AG04450 (cell line): ENCODE results near the gene IQCK. TPM values are rescaled to one million over a fixed set of nuclear protein-coding genes. Genes with fewer than 3 reads are reported as not detected.

ENCODE experiments used
- CTCF ChIA-PET: fragments of 300-600, 350-600 bp; formaldehyde crosslinking; extraction: SDS; loops from one replicate; lab custom pipeline; 2022; ENCODE audit warnings: antibody characterized with exemption, inconsistent platforms; lab: Charles Lee
- POLR2A ChIA-PET: fragments of 350-600 bp; formaldehyde crosslinking; extraction: SDS; loops from one replicate; lab custom pipeline; 2021; ENCODE audit warnings: antibody characterized with exemption, inconsistent platforms; lab: Yijun Ruan, JAX
- DNase-seq: peaks from one replicate; pipeline ENCODE4 v3.0.0-alpha.2; 2011; ENCODE audit warnings: low read depth, low spot score
- H3K27ac ChIP-seq: one replicate; pipeline ENCODE4 v1.5.1; 2012; ENCODE audit warnings: low read depth, low read length, control low read depth
- H3K27me3 ChIP-seq: one replicate; pipeline ENCODE4 v1.6.0; 2012; ENCODE audit warnings: low read length; ENCODE audit not compliant: control insufficient read depth, insufficient read depth
- H3K4me3 ChIP-seq: 2 replicates; pipeline ENCODE4 v1.5.1; 2011; ENCODE audit warnings: mild to moderate bottlenecking, low read depth, low read length, control low read depth
- H3K9me3 ChIP-seq: 2 replicates; pipeline ENCODE4 v1.5.1; 2012; ENCODE audit warnings: low read length; ENCODE audit not compliant: control insufficient read depth, insufficient read depth
- polyA plus RNA-seq: library from polyadenylated mRNA; depleted of rRNA; stranded (reverse); fragments of >200 nt; gene quantifications from 2 replicates; pipeline ENCODE4 v1.2.3, GENCODE V29; 2011
- TF ChIP-seq, protein P1 (sequence below): IDR thresholded peaks from 2 replicates; pipeline ENCODE4 v1.5.1; 2011; ENCODE audit warnings: low read depth, low read length, control low read depth, inconsistent platforms

IQCK gene
- polyA plus RNA-seq, 1 experiment = 18.0 TPM

DNA sequence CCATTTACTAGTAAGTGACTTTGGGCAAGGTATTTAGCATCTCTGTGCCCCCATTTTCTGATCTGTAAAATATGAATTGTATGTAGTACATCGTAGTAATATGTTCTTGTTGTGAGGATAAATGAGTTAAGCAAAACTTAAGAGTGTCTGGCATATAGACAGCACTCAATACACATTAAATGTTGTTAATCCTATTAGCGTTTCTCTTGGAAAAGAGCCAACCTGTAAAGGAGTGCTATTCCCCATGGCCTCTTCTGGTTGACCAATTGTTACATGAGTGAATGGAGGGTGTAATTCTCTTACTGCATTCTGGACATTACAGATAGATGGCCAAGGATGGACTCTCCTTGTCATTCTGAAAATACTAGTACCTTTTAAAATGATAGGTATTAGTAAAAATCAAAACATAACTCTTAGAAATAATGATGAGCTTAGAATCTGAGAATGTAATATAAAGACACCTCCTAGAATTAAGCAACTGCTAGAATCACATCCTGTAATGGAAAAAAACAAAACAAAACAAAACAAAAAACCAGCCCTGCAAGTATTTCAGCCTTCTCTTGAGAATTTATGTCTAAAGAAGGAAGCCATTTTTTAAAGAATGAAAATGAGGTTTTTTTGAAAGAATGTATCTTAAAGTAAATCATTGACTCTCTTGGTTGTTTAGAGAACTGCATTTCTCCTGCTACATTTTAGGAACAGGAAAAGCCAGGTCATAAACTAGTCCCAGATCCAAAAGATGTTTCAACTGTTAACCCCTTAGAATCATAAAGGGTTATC is 30.5 kb downstream of the IQCK start:
- DNase-seq = no peak
- no peak overlapping the region for H3K27ac ChIP-seq
- no peaks in the 10 kb centered on the region for H3K9me3 ChIP-seq
- TF ChIP-seq, protein P1, sequence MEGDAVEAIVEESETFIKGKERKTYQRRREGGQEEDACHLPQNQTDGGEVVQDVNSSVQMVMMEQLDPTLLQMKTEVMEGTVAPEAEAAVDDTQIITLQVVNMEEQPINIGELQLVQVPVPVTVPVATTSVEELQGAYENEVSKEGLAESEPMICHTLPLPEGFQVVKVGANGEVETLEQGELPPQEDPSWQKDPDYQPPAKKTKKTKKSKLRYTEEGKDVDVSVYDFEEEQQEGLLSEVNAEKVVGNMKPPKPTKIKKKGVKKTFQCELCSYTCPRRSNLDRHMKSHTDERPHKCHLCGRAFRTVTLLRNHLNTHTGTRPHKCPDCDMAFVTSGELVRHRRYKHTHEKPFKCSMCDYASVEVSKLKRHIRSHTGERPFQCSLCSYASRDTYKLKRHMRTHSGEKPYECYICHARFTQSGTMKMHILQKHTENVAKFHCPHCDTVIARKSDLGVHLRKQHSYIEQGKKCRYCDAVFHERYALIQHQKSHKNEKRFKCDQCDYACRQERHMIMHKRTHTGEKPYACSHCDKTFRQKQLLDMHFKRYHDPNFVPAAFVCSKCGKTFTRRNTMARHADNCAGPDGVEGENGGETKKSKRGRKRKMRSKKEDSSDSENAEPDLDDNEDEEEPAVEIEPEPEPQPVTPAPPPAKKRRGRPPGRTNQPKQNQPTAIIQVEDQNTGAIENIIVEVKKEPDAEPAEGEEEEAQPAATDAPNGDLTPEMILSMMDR = no peak
- no peak overlapping the region for H3K4me3 ChIP-seq
- no peaks in the 10 kb centered on the region for H3K27me3 ChIP-seq
- POLR2A ChIA-PET = no interaction called here
- CTCF ChIA-PET = interaction anchor here (0.6 to 0.9 kb wide), 2 partner anchors 20 to 28 kb away, joined by 3 read pairs; no protein-coding TSS in a partner anchor

DNA sequence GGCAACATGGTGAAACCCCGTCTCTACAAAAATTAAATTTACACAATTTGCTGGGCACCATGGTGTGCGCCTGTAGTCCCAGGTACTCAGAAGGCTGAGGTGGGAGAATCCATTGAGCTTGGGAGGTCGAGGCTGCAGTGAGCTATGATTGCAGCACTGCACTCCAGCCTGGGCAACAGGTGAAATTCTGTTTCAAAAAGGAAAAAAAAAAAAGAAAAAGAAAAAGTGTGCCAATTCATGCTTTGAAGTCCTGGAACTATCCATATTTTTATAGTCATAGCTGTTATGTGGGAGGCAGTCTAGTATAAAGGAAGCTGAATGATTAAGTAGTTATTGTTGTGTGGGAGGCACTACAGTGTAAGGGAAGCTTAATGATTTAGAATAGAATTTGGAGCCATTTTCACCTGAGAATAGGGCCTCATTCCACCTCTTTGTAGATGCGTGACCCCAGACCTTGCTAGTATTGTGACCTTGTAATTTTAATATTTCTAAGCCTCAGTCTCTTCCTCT is 31.6 kb downstream of the IQCK start:
- ChIA-PET CTCF (interaction anchor here (0.9 to 1.2 kb wide), 2 partner anchors 18 to 195 kb away, joined by 3 read pairs; no protein-coding TSS in a partner anchor), POLR2A (no interaction called here)
- no peak overlapping the region for H3K27ac ChIP-seq
- no peak overlapping the region for H3K4me3 ChIP-seq
- TF ChIP-seq, protein P1 = no peak
- no peak for DNase-seq
- no peaks in the 10 kb centered on the region for H3K9me3 ChIP-seq
- H3K27me3 ChIP-seq = no peaks in the 10 kb centered on the region

DNA sequence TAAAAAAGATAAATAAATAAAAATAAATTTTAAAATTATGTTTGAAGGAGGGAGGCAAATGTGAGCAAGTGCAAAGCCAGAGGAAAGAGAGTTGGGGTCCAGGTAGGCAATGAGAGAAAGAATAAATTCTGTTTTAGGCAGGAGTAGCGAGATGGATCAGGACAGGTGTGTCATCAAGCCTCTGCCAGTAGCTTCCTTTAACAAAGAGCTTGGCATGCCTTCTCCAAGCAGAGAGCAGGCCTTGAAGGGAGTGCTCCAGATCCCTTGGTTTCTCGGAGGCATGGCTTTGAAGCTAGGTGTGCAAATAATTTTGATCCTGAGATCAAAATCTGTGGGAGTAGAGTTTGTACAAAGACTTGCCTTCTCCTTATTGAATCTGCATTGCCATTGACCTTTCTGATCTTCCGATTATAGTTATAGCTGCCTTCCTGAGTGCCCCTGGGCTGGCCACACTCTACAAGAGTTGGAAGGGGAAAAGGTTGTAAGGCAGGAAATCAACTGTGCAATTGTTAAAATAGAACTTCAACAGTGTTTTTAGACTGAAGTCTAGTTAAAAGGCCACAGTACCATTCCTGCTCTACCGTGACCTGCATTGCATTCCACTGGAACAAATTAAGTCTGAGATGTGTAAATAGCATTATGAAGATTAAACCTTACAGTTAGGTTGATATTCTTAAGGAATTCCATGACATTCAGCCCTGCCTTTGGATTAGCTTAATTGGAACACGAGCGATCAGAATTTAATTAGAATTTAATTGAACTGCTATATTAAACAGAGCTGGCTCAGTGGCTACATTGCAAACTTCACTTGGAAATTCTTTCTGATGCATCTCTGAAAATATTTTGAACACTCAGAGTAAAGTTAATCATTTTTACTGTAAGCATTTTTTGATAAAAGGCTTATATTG is 33.7 kb downstream of the IQCK start:
- TF ChIP-seq, protein P1 = no peak
- H3K27me3 ChIP-seq = no peaks in the 10 kb centered on the region
- H3K9me3 ChIP-seq = no peaks in the 10 kb centered on the region
- no peak for DNase-seq
- CTCF ChIA-PET = interaction anchor here (0.8 kb wide), 1 partner anchor 8 kb away, joined by 3 read pairs; no protein-coding TSS in a partner anchor
- H3K27ac ChIP-seq = no peak overlapping the region
- H3K4me3 ChIP-seq = no peak overlapping the region
- POLR2A ChIA-PET = no interaction called here

DNA sequence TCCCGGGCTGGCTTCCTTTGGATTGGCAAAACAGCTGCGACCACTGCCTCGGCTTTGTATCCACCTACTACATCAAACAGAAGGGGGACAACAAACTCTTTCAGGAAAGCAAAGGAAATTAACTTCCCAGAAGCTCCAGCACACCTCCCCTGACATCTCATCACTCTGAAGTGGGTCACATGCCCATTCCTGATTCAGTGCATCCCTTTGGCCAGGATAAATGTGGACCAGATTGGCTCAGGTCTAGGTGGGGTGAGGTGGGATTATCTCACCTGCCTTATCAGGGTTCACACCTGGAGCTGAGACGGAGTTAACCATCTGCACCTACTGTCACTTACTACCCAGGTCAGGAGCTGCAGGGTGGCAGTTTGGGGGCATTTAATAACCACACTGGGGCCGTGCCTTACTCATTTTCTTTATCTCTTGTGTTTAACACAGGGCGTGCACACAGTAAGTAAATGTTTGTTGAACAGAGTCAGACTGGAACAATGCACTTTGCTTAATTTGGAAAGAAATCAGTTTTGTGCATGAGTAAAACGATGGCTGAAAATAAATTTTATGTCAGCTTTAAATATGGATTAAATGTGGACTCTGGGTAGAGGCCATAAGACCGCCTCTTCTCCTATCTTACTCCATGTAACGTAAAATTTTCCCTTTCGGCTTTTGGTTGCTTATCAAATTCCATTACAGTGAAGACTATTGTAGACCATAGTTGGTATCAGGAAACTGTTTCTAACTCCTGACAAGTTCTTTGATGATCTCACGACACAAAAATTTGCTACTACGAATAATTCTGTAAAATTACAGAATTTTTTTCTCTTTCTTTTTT is 36.0 kb downstream of the IQCK start:
- H3K4me3 ChIP-seq = no peak overlapping the region
- POLR2A ChIA-PET = no interaction called here

More for the DNA sequence above, 36.0 kb downstream of the IQCK start:
- CTCF ChIA-PET = interaction anchor here (0.6 kb wide), 1 partner anchor 21 kb away, joined by 14 read pairs; no protein-coding TSS in a partner anchor
- TF ChIP-seq, protein P1 = no peak
- H3K27ac ChIP-seq = no peak overlapping the region
- no peaks in the 10 kb centered on the region for H3K9me3 ChIP-seq
- DNase-seq = no peak
- no peaks in the 10 kb centered on the region for H3K27me3 ChIP-seq
